ENCODE measurements around the gene PDGFC. TPM values are rescaled to one million over a fixed set of nuclear protein-coding genes. Genes with fewer than 3 reads are reported as not detected.

Gene PDGFC
- 29.5 TPM for total RNA-seq

DNA sequence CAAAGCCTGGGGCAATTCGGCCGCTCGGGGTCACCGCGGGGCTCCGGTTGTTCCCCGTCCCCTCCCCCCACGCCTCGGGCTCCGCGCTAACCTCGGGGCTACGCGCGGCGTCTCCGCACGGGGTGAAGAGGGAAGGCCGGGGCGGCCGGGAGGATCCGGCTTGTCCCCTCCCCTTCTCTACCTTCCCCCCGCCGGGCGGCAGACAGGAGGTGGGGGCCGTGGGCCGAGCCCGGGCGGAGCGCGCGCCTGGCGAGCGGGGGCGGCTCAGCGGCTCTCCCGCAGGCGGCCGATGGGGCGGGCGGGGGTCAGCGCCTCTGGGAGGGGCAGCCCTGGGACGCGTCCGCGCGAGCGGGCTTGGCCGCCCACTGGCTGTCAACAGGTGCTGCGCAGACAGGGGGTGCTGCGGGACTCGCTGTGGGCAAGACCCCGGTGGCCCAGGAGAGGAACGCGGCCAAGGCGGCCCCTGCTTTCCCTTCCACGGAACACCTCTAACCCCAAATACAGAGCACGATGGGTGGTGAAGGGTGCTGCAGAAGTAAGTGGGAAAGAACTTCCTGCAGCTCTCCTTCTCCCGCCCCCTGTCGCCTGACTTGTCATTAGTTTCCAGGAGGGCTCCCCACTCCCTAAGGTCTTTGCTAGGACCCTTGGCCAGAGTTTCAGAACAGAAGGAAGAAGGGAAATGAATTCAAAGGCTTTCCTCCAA is at the start of gene PDGFC:
Gene PDGFC, minus strand, starts transcription at position 124 of the 703 bp plus-strand sequence. CDS start 896 bp downstream, outside the sequence.

Other genes starting within 250 kb of the PDGFC start
- gene GLRB, start 104.4 kb upstream of the PDGFC start, total RNA-seq, result 15.2 TPM
- gene GRIA2, start 248.9 kb upstream of the PDGFC start, total RNA-seq, result 46.6 TPM